HepG2 (cell line): ENCODE measurements around the gene REM2. TPM values are rescaled to one million over a fixed set of nuclear protein-coding genes. Genes with fewer than 3 reads are reported as not detected.

Experiments
- ATAC-seq: fragments of 200-7000 bp; cut with Tn5 transposase; 3 replicates; pipeline ENCODE4 v1.9.1; 2020; ENCODE audit warnings: mild to moderate bottlenecking, moderate library complexity
- BruUV-seq: library from RNA; stranded (reverse); fragments of 400-500 nt; replicated peaks from 2 replicates; lab custom pipeline; 2021; lab: Mats Ljungman, UMichigan
- CTCF ChIA-PET: fragments of 300-600 bp; formaldehyde crosslinking; extraction: SDS; loops from one replicate; lab custom pipeline; 2021; ENCODE audit warnings: low total read pairs, inconsistent platforms, low intra/inter-chr PET ratio; lab: Yijun Ruan, JAX
- POLR2A ChIA-PET: fragments of 350-600 bp; sonication (Branson Sonifier 250); formaldehyde crosslinking; loops from one replicate; lab custom pipeline; 2020; ENCODE audit warnings: antibody characterized with exemption, inconsistent platforms; lab: Yijun Ruan, JAX
- DNase-seq: peaks from one replicate; pipeline ENCODE4 v3.0.0-alpha.2; 2015; ENCODE audit warnings: low spot score
- FAIRE-seq: peaks from 3 replicates; lab custom pipeline; 2011; peaks lifted over from hg19 to GRCh38; lab: Jason Lieb, UNC
- H2AFZ ChIP-seq: one replicate; pipeline ENCODE4 v1.6.1; 2011; ENCODE audit warnings: low read length, inconsistent platforms
- H3K27ac ChIP-seq: fragments of 300-600 bp; 3 replicates; pipeline ENCODE4 v1.8.0; 2011; ENCODE audit warnings: mixed run types, mild to moderate bottlenecking, mixed read lengths, low read length, inconsistent platforms; ENCODE audit not compliant: insufficient read depth; ENCODE audit errors: extremely low read length
- H3K27me3 ChIP-seq, 2 experiments: fragments of 200-600 bp in 1 of 2; 2 replicates in 1 of 2; 3 replicates in 1 of 2; pipeline versions ENCODE4 v1.6.0 to v1.8.0; 2011; ENCODE audit warnings: low read length in 2 of 2, mild to moderate bottlenecking in 2 of 2, moderate library complexity in 2 of 2, inconsistent platforms in 1 of 2; ENCODE audit not compliant: insufficient read depth in 2 of 2, control insufficient read depth in 1 of 2
- H3K36me3 ChIP-seq, 2 experiments: fragments of 200-600 bp in 1 of 2; replicated peaks in 1 of 2; 2 replicates in 1 of 2; 3 replicates in 1 of 2; pipeline versions ENCODE4 v1.5.1 to v1.8.0; 2011; ENCODE audit warnings: low read length in 2 of 2, inconsistent platforms in 1 of 2; ENCODE audit not compliant: insufficient read depth in 2 of 2, control insufficient read depth in 1 of 2
- H3K4me1 ChIP-seq: 2 replicates; pipeline ENCODE4 v1.5.1; 2012; ENCODE audit warnings: low read length, inconsistent platforms; ENCODE audit not compliant: insufficient read depth
- H3K4me2 ChIP-seq: 2 replicates; pipeline ENCODE4 v1.6.0; 2011; ENCODE audit warnings: low read depth, low read length, inconsistent platforms
- H3K4me3 ChIP-seq, 3 experiments: fragments of 200-600 bp in 1 of 3; sonication (generic), shearing (Covaris generic) in 1 of 3; replicated peaks in 1 of 3; 2 replicates each; pipeline ENCODE4 v1.5.1; 2011 to 2016; ENCODE audit warnings: low read length in 3 of 3, inconsistent platforms in 2 of 3, low read depth in 2 of 3, mild to moderate bottlenecking in 2 of 3, control low read depth in 1 of 3, mixed read lengths in 1 of 3; ENCODE audit not compliant: insufficient read depth in 1 of 3
- H3K79me2 ChIP-seq: one replicate; pipeline ENCODE4 v1.6.1; 2011; ENCODE audit warnings: low read length, inconsistent platforms; ENCODE audit not compliant: insufficient read depth
- H3K9ac ChIP-seq: 2 replicates; pipeline ENCODE4 v1.6.0; 2011; ENCODE audit warnings: mild to moderate bottlenecking, low read depth, low read length, inconsistent platforms; ENCODE audit not compliant: insufficient read depth
- H3K9me3 ChIP-seq: 2 replicates; pipeline ENCODE4 v1.5.1; 2012; ENCODE audit warnings: mild to moderate bottlenecking, low read length
- H4K20me1 ChIP-seq: 2 replicates; pipeline ENCODE4 v1.6.0; 2011; ENCODE audit warnings: inconsistent platforms, mild to moderate bottlenecking, low read length, moderate library complexity; ENCODE audit not compliant: insufficient read depth
- BORCS8-MEF2B ChIP-seq: sonication (generic); formaldehyde crosslinking; IDR thresholded peaks from 2 replicates; pipeline ENCODE4 v1.8.0; 2022; ENCODE audit warnings: mild to moderate bottlenecking, missing genetic modification reagents
- CBX5 ChIP-seq: sonication (generic); formaldehyde crosslinking; IDR thresholded peaks from 2 replicates; pipeline ENCODE4 v1.4.0; 2020; ENCODE audit warnings: missing genetic modification reagents, borderline replicate concordance
- CREB1 ChIP-seq, 2 experiments: fragments of 450-650 bp in 1 of 2; IDR thresholded peaks; 2 replicates each; pipeline ENCODE4 v1.6.1; 2016 to 2017; ENCODE audit warnings: control low read depth in 1 of 2, mild to moderate bottlenecking in 1 of 2, missing compliant biosample characterization in 1 of 2, missing genetic modification characterization in 1 of 2
- IRF2 ChIP-seq: IDR thresholded peaks from 2 replicates; pipeline ENCODE4 v1.6.1; 2018; ENCODE audit warnings: missing genetic modification reagents, missing compliant biosample characterization
- NR2F2 ChIP-seq: IDR thresholded peaks from 2 replicates; pipeline ENCODE4 v1.6.1; 2012; ENCODE audit warnings: low read depth, inconsistent platforms, borderline replicate concordance
- PAF1 ChIP-seq: IDR thresholded peaks from 2 replicates; pipeline ENCODE4 v1.6.1; 2016; ENCODE audit warnings: missing genetic modification reagents, missing compliant biosample characterization
- RXRA ChIP-seq: sonication (generic); formaldehyde crosslinking; IDR thresholded peaks from 2 replicates; pipeline ENCODE4 v1.5.1; 2020; ENCODE audit warnings: missing genetic modification reagents
- SALL1 ChIP-seq: sonication (generic); formaldehyde crosslinking; IDR thresholded peaks from 2 replicates; pipeline ENCODE4 v1.8.0; 2022; ENCODE audit warnings: mild to moderate bottlenecking, missing genetic modification reagents
- TEAD3 ChIP-seq: optimal IDR thresholded peaks from 2 replicates; pipeline ENCODE3; 2016; ENCODE audit warnings: borderline replicate concordance
- ZFP82 ChIP-seq: sonication (generic); formaldehyde crosslinking; IDR thresholded peaks from 2 replicates; pipeline ENCODE4 v1.5.1; 2020; ENCODE audit warnings: mild to moderate bottlenecking, missing genetic modification reagents, borderline replicate concordance
- ZNF34 ChIP-seq: sonication (generic); formaldehyde crosslinking; IDR thresholded peaks from 2 replicates; pipeline ENCODE4 v1.4.0; 2020; ENCODE audit warnings: mild to moderate bottlenecking, missing genetic modification reagents, borderline replicate concordance
- ZNF430 ChIP-seq: sonication (generic); formaldehyde crosslinking; IDR thresholded peaks from 2 replicates; pipeline ENCODE4 v1.9.0; 2021; ENCODE audit warnings: mild to moderate bottlenecking, missing genetic modification reagents
- ZNF501 ChIP-seq: sonication (generic); formaldehyde crosslinking; IDR thresholded peaks from 2 replicates; pipeline ENCODE4 v1.5.1; 2020; ENCODE audit warnings: mild to moderate bottlenecking, moderate library complexity, missing genetic modification reagents
- ZNF550 ChIP-seq: sonication (generic); formaldehyde crosslinking; IDR thresholded peaks from 2 replicates; pipeline ENCODE4 v1.4.0; 2020; ENCODE audit warnings: mild to moderate bottlenecking, missing genetic modification reagents, borderline replicate concordance
- WGBS: methylation state at CpG from one replicate; pipeline ENCODE4 v1.1.6; 2017; ENCODE audit warnings: low lambda C conversion rate; 5-methylcytosine and 5-hydroxymethylcytosine counted together
- in situ Hi-C: cut with HindIII; loops from 2 replicates; pipeline ENCODE4 v1.10.0; 2017; ENCODE audit warnings: low pct_unique_long_range_greater_than_20kb; ENCODE audit not compliant: extremely low pct_ligation_motif_present
- intact Hi-C: fragments of 100-400 bp; cut with micrococcal nuclease; formaldehyde crosslinking; loops from one replicate; pipeline ENCODE4 v1.10.0; 2022; ENCODE audit not compliant: unreplicated experiment
- polyA plus RNA-seq, 8 experiments: library from polyadenylated mRNA; depleted of rRNA in 3 of 8; stranded (reverse) in 7 of 8; unstranded in 1 of 8; fragments of >200 nt; fragmentation: Illumina TruSeq in 4 of 8; extraction: Trizol in 4 of 8; gene quantifications; 2 replicates each; pipeline versions ENCODE4 v1.2.1 to v1.2.3, GENCODE V29; 2011 to 2016; ENCODE audit warnings: low read depth in 4 of 8, missing spikeins in 1 of 8, mixed read lengths in 1 of 8; ENCODE audit not compliant: insufficient read depth in 1 of 8
- total RNA-seq, 5 experiments: library from RNA; depleted of rRNA; stranded (reverse); fragments of >200 nt; fragmentation: Illumina TruSeq; extraction: Trizol; gene quantifications; 2 replicates each; pipeline ENCODE4 v1.2.3, GENCODE V29; 2016; ENCODE audit warnings: low read depth in 1 of 5
- TF ChIP-seq, protein P1 (sequence below): sonication (generic); formaldehyde crosslinking; IDR thresholded peaks from 2 replicates; pipeline ENCODE4 v1.5.1; 2020; ENCODE audit warnings: mild to moderate bottlenecking, missing genetic modification reagents, moderate library complexity
- TF ChIP-seq, protein P2 (sequence below): IDR thresholded peaks from 2 replicates; pipeline ENCODE4 v1.6.1; 2012; ENCODE audit warnings: inconsistent platforms
- TF ChIP-seq, protein P3 (sequence below): sonication (generic); formaldehyde crosslinking; conservative IDR thresholded peaks from 2 replicates; pipeline ENCODE4 v1.4.0; 2020; ENCODE audit warnings: missing genetic modification reagents

The REM2 gene
- total and polyA plus RNA-seq, 2 of the 13 experiments (the other 11 are each of a cell fraction or from before 2014, with no cell fraction given), result 0.20 TPM; not detected in 1

DNA sequence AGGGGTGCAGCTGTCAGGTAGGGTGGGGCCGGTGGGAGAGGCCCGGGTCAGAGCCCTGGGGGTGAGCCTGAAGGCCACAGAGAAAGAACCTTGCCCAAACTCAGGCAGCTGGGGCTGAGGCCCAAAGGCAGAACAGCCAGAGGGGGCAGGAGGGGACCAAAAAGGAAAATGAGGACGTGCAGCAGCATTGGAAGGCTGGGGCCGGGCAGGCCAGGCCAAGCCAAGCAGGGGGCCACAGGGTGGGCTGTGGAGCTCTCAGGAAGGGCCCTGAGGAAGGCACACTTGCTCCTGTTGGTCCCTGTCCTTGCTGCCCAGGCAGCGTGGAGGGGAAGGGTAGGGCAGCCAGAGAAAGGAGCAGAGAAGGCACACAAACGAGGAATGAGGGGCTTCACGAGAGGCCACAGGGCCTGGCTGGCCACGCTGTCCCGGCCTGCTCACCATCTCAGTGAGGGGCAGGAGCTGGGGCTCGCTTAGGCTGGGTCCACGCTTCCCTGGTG is 36.2 kb upstream of the REM2 start (continued):
- TF ChIP-seq, protein P1, sequence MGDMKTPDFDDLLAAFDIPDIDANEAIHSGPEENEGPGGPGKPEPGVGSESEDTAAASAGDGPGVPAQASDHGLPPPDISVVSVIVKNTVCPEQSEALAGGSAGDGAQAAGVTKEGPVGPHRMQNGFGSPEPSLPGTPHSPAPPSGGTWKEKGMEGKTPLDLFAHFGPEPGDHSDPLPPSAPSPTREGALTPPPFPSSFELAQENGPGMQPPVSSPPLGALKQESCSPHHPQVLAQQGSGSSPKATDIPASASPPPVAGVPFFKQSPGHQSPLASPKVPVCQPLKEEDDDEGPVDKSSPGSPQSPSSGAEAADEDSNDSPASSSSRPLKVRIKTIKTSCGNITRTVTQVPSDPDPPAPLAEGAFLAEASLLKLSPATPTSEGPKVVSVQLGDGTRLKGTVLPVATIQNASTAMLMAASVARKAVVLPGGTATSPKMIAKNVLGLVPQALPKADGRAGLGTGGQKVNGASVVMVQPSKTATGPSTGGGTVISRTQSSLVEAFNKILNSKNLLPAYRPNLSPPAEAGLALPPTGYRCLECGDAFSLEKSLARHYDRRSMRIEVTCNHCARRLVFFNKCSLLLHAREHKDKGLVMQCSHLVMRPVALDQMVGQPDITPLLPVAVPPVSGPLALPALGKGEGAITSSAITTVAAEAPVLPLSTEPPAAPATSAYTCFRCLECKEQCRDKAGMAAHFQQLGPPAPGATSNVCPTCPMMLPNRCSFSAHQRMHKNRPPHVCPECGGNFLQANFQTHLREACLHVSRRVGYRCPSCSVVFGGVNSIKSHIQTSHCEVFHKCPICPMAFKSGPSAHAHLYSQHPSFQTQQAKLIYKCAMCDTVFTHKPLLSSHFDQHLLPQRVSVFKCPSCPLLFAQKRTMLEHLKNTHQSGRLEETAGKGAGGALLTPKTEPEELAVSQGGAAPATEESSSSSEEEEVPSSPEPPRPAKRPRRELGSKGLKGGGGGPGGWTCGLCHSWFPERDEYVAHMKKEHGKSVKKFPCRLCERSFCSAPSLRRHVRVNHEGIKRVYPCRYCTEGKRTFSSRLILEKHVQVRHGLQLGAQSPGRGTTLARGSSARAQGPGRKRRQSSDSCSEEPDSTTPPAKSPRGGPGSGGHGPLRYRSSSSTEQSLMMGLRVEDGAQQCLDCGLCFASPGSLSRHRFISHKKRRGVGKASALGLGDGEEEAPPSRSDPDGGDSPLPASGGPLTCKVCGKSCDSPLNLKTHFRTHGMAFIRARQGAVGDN (CRISPR knock-in tag), result peak; percentile 6; the same call in 1 of the 2 replicates
- TF ChIP-seq, protein P2, sequence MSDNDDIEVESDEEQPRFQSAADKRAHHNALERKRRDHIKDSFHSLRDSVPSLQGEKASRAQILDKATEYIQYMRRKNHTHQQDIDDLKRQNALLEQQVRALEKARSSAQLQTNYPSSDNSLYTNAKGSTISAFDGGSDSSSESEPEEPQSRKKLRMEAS, result no peak

DNA sequence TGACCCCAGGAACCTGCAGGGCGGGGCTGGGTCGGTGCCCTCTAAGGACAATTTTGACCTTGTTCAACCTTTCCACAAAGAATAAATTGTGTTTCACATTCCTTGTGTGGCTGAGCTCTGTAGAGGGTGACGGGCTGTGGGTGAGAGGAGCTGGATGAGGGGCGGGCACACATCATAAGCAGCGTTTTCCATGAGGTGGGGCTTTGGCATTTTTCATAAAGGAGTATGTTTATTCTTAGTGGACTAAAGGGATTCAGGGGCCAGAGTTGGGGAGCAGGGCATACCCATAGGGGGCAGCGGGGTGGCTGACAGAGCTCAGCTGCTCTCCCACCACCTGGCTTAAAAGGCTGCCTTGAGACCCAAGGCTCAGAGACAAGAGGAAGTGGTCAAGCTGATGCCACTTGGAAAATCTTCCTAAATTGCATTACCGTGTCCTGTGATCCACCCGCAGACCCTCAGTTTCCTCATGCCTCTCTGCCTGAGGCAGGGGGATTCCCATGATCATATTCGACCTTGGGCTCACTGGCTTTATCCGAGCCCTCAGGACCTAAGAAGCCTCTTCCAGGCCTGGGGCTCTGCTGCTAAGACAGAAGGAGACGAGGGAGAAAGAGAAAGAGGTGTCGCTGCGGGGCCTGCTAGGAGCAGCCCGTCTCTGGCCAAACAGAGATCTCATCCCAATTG is 35.2 kb upstream of the REM2 start:
- no peak overlapping the region for H3K4me3 ChIP-seq
- H3K79me2 ChIP-seq, result no peaks in the 10 kb centered on the region
- no peak overlapping the region for H3K27ac ChIP-seq
- FAIRE-seq, result peak; percentile 15
- no peaks in the 10 kb centered on the region for H4K20me1 ChIP-seq
- no peaks in the 10 kb centered on the region for H3K9me3 ChIP-seq
- TF ChIP-seq CREB1 (IDR thresholded peaks at IDR 0.05) (peak; percentile 73), CREB1 (CRISPR knock-in tag; IDR thresholded peaks at IDR 0.05) (no peak), ZNF550 (CRISPR knock-in tag) (0 out of 2 replicates have a peak, but pooled peaks have one; percentile 27), ZFP82 (CRISPR knock-in tag) (no peak), ZNF501 (CRISPR knock-in tag) (0 out of 2 replicates have a peak, but pooled peaks have one; percentile 18), BORCS8-MEF2B (CRISPR knock-in tag) (0 out of 2 replicates have a peak, but pooled peaks have one; percentile 53), ZNF430 (CRISPR knock-in tag) (no peak), IRF2 (no peak), ZNF34 (CRISPR knock-in tag) (no peak), CBX5 (CRISPR knock-in tag) (no peak), NR2F2 (peak; percentile 33; the same call in 1 of the 2 replicates), PAF1 (CRISPR knock-in tag) (no peak), TEAD3 (CRISPR knock-in tag) (no peak), RXRA (CRISPR knock-in tag) (0 out of 2 replicates have a peak, but pooled peaks have one; percentile 13), SALL1 (CRISPR knock-in tag) (peak; percentile 33; the same call in 1 of the 2 replicates)
- TF ChIP-seq, protein P3, sequence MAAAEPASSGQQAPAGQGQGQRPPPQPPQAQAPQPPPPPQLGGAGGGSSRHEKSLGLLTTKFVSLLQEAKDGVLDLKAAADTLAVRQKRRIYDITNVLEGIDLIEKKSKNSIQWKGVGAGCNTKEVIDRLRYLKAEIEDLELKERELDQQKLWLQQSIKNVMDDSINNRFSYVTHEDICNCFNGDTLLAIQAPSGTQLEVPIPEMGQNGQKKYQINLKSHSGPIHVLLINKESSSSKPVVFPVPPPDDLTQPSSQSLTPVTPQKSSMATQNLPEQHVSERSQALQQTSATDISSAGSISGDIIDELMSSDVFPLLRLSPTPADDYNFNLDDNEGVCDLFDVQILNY (CRISPR knock-in tag), result 0 out of 2 replicates have a peak, but pooled peaks have one; percentile 40
- no TSS peak for BruUV-seq
- no peak overlapping the region for H2AFZ ChIP-seq
- intact Hi-C loops, result no loop called here
- H3K4me2 ChIP-seq, result peak overlapping the region; percentile 26; the same call in 1 of the 2 replicates
- ATAC-seq, result no peak; the same call in 2 of the 3 replicates
- ChIA-PET POLR2A (interaction anchor here (0.6 to 1.6 kb wide), 7 partner anchors 13 to 247 kb away, joined by 3 to 7 read pairs (median 4); partner anchors contain the start of genes ACIN1, C14orf119 and LRP10), CTCF (interaction anchor here (1.1 to 1.3 kb wide), 2 partner anchors 24 to 70 kb away, joined by 3 read pairs; no protein-coding TSS in a partner anchor)
- no peak overlapping the region for H3K9ac ChIP-seq
- WGBS, result 41% methylated on average over 14 of the region's 14 CpGs
- in situ Hi-C loops, result loop anchor here (5.0 kb wide), 1 partner anchor 290 kb away; no protein-coding TSS in a partner anchor
- DNase-seq, result no peak
- H3K36me3 ChIP-seq, result no peaks in the 10 kb centered on the region
- H3K27me3 ChIP-seq, result peaks cover 9 to 45% of the 10 kb centered on the region in 2 experiments
- H3K4me1 ChIP-seq, result peaks cover 23% of the 10 kb centered on the region
